Hematopoietic multipotent progenitor cell treated with erythropoietin and hydrocortisone succinate and interleukin-3 and kit ligand, for 8 days (in vitro differentiated cells): ENCODE results near the gene MCM9.

ENCODE experiments used
- DNase-seq: peaks from one replicate; pipeline ENCODE4 v3.0.0-alpha.2; 2015

MCM9 gene

DNA sequence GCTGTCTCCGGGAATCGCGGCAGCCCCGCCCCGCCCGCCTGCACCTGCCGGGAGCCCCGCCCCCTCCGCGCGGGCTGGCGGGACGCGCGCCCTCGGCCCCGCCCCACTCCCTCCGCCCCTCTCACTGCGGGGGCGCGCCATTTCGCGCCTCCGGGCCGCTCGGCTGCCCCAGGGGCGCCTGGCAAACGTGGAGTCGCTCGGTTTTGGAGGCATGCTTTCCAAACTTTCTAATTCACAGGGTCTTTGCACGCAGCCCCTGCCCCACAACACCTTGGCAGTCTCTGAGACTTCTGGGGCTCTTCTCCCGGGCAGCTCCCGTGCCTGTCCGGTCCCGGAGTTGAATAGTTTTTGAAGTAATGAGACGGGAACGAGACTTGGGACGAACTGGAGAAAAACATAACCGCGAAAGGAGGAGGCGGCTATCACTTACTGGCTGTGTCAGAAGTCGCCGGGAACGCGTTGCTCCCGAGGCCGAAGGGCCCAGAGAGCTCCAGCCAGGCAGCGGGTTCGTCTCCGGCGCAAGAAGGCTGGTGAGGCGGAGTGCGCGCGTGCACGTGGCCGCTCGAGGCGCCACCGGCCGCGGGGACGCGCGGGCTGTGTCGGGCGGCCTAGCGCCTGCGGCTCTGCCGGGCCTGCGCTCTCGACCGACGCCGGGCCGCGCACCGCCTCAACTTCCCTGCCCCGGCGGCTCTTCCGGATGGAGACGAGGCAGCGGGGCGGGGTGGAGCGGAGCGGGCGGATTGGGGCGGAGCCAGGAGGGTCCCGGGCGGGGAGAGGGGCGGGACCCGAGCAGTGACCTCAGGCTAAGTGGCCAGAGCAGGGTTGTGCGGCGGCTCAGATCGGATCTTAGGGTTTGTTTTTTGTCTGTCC is at the start of gene MCM9:
TSS of gene MCM9 (minus strand) at position 699 of the 870 bp plus-strand sequence. CDS start 3,436 bp downstream, outside the sequence.
- DNase-seq = peak; percentile 90

DNA sequence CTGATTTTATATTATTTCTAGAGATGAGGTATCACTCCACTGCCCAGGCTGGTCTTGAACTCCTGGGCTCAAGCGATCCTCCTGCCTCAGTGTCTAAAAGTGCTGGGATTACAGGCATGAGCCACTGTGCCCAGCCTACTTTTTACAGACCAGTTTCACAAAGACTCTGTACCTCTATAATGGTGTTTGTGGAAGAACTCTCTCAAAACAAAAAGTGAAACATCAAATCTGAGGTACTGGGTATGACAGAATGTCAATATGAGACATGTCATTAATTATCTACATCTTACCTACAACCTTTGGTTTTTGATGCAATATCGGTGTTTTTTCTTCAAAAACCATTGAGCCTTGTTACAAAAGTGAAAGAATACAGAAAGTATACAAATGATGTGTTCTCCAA is 49.4 kb upstream of the MCM9 start:
- no peak for DNase-seq

DNA sequence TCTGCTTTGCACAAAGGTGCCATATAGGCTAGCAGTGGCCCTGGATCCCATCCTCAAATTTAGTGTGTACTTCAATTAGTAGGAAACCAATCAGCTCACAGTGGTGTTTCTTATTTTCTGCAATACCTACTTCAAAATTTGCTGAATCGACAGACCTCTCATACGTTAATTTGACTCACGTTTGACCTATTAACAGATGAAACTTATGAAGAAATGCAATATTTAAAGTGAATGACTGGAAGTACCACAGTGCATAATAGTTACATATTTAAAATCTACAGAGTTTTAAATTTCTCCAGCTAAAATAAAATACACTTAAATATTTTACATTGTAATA is 47.6 kb upstream of the MCM9 start:
- DNase-seq = no peak

DNA sequence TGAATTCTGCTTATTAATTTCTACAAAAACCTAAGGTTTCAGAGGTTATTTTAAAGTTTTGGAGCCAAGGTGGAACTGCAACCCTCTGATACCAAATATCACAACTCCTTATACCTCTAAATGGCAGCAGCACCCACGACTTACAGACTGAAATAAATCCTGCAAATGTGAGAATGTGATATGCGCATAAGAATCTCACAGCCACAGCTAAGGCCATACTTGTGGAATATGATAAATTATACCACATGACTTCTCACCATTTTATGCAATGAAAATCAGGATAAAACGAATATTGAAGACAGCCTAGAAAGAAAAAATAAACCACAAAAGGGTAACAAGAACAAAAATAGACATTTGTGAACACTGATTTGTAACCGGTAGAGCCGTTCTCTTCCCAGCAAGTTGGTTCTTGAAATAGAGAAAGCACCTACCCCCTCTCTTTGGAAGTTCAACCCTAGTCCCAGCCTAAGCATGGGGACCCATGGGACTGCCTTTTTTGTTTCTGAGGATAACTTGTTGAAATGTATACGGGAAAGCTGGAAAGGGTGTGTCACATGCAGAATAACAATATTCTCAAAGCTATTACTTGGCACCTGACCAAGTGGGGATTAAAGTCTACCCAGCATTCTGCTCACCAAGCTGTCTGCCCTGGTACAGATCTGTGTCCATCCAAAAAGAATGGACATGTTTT is 47.1 kb upstream of the MCM9 start:
- DNase-seq = no peak

DNA sequence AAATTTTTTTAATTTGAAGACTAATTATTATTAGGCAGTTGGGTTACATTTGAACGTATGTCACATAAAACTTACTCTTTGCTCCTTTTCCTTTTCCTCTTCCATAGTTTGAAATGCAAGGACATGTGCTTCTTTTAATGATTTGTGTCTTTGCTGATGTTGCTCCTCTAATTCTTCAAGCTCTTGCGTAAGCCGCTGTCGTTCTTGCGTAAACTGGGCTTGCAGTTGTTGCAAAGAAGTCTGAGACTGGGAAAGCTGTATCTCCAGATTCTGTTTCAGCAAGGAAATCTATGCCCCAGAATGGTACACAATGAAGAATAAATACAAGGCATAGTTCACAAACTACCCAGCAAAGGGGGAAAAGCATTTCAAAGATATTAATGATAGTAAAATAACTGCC is 45.1 kb upstream of the MCM9 start:
- DNase-seq = no peak

DNA sequence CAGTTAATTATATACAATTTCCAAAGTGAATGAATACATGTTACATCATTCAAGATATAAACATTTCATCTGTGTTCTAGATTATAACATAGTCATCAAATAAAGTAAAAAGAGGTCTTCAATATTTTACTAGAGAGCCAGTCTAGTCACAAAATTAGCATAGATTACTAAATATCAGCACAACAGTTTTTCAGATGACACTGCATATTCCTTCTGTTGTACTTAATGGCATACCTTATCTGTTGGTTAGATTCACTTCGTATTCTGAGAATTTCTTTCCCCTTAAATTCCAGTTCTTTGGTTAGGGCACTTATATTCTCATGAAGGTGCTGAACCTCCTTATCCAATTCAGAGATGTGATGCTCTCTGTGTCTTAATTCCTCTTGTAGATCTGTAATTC is 39.8 kb upstream of the MCM9 start:
- peak; percentile 55 for DNase-seq

DNA sequence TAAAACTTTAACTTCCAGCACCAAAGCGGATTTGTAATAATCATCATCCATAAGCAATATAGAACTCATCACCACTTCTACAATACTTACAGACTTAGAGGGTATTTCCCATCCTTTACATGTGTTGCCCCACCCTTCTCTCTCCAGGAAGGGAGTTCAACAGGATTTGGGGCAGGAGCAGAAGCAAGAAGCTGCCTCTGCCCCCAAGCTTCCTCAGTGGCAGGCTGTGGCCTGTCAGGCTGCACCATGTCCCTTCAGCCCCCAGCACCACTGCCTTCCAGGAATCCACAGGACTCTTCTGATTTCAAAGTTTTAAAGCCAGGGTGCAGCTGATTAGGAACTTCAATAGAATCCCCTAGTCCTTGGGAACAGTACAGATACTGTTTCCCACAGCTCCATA is 36.7 kb upstream of the MCM9 start:
- no peak for DNase-seq

DNA sequence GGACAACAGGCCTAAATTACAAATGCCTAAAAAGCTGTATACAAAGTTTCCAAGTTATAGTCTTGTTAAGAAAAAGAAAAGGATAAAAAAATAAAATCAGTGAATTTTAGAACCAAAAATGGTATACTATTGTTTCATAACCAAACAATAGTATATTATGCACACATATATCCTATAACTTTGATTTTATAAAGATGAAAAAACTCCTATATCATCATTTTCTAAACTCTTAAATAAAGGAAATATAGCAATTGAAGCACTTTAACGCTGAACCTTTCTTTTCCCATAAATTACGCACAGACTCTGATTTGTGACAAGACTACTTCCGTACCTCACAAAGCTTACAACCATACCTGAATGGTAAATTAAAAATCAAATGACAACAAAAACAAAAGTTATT is 35.9 kb upstream of the MCM9 start:
- DNase-seq = no peak

DNA sequence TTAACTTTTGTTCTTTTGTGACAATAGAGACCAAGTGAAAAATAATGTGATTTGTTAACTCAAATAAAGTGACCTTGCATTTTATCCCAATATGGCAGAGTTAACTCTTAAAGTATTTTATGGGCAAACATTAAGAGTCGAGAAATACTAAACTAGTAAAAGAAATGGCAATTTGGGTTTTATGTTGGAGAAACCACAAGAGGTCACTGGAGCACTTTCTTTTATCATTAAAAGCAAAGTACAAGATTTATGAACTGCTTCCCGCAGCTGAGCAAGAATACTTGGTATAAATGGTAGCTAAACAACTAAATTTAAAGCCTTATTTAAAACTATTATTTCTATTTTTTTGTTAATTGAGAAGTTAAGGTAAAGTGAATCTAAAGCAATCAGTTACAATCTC is 33.5 kb upstream of the MCM9 start:
- DNase-seq = peak; percentile 53

DNA sequence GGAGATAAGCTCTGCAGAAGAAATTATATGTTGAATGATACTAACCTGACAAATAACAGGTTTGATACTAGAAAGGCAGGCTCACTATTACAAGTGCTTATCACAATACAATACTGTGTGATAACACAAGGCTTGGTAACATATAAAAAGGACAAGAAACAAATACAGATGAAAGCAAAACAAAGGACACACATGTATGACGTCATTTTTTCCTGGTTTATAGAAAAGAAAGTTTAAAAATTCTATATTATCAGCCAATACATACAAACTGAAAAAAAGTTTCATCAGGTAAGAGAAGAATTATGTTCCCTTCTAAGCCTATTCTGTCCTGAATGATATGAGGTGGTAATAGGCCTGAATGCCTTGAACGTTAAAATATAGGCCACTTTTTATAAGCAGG is 32.3 kb upstream of the MCM9 start:
- no peak for DNase-seq

DNA sequence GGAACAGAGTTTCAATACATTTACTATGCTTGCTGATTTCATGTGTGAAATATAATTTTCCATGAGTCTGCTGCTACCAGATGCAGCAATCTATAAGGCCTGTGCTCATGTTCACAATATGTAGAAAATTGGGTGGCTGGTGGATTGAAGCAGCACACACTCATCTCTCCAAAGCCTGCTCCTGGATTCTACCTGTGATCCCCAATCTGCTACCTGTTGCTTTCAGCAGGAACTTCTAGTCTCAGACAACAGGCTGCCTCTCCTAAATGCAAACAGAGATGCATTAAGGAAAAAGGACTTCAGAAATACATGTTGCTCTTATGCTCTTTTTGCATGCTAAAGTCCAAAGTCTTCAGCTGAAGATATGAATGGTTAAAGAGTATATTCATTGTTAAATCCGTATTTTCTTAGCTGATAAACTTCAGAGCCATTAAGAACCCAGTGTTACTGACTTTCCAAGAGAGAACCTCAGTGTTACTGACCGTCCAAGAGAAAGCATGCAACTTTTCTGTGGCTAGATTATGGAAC is 30.9 kb upstream of the MCM9 start:
- DNase-seq = no peak

DNA sequence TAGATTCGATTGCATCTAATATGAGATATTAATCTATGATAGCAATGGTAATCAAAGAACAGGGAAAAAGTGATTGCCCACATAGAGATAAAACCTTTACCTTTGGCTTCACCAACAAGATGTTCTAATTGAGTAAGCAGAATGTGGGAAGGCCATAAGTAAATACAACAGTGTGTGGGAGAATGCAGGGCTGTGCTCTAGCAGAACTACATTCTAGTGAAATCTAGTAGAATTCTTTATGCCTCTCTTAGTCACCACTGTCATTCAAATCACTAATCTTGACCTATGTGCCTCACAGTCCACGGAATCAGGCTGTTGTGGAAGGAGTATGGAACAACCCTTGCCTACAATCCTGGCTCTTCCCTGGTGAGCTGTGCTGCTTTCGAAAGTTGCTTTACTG is 30.4 kb upstream of the MCM9 start:
- no peak for DNase-seq

DNA sequence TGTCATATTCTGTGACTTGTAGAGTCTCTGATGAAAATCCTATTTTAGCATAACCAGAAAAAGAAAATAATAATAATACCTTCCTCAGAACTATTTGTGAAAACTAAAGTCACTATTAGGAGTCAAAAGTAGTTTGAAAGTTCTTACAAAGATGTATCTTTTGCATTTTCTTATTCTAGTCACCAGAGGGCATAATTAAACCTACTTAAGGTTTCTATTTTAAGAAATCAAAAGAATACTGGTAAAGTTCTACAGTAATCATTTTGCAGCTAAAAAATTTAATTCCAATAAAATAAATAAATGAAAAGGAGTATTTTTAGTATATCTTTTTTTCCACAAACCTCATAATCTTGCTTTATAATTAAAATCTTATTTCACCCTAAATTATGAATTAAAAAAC is 28.0 kb upstream of the MCM9 start:
- peak; percentile 19 for DNase-seq

DNA sequence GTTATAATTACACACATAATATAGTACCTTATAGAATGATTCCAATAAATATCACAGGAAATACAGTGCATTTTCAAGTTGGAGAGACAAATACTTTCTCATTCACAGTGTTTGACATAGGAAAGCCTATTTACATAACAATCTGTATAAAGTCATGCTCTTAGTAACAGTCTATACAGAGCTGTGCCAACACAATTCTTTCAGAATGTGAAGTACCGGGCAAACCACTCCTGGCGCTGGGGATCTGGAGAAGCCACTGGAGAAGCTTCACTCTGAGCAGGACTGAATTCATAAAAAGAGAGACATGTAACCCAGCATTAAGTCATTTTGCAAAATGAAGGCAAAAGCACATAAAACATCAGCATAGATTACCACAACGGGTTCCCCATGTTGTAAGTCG is 24.9 kb upstream of the MCM9 start:
- DNase-seq = no peak

DNA sequence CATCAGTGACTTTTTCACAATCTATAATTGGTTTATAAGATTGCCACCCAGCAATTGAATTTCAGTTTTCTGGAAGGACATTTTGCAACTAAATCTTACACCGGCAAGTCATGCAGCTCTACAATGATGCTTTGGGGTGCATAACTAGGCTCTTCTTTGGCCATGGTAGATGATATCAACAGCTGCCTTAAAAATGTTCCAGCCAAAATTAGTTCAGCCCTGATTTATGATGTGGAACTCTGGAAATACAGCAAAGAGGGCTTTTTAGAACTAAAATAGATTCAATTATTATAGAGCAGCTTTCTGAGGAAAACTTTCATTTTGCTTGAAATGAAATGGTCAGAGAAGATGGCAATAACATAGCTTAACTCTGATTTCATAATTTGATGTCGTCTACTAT is 18.4 kb upstream of the MCM9 start:
- DNase-seq = no peak

DNA sequence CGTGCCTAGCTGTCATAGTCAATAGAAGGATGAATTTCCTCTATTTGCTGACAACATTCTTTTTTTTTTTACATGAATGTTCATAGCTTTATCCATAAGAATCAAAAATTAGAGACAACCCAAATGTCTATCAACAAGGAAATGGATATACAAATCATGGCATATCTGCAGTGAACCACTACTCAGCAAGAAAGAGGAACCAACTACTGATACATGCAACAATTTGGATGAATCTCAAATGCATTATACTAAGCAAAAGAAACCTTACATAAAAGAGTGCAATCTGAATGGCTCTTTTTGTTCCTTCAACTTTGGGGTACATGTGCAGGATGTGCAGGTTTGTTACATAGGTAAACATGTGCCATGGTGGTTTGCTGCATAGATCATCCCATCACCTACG is 17.7 kb upstream of the MCM9 start:
- no peak for DNase-seq

DNA sequence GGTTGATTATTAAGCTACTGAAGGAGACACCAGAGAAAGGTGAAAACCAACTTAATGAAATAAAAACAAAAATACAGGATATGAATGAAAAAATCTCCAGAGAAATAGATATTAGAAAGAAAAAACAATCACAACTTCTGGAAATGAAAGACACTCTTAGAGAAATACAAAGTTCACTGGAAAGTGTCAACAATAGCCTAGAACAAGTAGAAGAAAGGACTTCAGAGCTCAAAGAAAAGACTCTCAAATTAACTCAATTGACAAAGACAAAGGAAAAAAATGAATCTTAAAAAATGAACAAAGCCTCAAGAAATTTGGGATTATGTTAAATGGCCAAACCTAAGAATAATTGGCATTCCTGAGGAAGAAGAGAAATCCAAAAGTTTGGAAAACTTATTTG is 10.3 kb upstream of the MCM9 start:
- no peak for DNase-seq

DNA sequence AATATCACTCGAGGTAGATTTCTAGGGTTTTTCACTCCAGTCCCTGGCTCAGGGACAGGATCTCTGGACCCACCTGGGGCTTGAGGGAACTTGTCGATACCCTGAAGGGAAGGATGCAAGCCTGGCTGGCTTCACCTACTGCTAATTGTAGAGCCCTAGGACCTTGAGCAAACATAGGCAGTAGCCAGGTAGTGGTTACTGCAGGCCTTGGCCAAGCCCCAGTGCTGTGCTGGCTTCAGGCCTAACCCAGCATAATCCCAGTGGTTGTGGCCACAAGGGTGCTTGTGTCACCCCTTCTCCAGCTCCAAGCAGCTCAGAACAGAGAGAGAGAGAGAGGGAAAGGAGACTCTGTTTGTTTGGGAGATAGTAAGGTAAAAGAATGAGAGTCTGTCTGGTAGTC is 5.8 kb upstream of the MCM9 start:
- DNase-seq = no peak

DNA sequence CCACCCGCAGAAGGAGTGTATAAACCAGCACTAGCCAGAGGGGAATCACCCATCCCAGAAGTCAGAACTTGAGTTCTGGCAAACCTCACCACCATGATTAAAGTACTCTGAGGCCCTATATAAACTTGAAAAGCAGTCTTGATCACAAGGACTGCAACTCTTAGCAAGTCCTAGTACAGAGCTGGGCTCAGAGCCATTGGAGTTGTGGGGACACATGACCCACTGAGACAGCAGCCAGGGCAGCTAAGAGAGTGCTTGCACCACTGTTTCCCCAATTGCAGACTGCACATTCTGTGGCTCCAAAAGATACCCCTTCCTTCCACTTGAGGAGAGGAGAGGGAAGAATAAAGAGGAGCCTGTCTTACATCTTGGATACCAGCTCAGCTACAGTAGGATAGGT is 4.7 kb upstream of the MCM9 start:
- DNase-seq = no peak

DNA sequence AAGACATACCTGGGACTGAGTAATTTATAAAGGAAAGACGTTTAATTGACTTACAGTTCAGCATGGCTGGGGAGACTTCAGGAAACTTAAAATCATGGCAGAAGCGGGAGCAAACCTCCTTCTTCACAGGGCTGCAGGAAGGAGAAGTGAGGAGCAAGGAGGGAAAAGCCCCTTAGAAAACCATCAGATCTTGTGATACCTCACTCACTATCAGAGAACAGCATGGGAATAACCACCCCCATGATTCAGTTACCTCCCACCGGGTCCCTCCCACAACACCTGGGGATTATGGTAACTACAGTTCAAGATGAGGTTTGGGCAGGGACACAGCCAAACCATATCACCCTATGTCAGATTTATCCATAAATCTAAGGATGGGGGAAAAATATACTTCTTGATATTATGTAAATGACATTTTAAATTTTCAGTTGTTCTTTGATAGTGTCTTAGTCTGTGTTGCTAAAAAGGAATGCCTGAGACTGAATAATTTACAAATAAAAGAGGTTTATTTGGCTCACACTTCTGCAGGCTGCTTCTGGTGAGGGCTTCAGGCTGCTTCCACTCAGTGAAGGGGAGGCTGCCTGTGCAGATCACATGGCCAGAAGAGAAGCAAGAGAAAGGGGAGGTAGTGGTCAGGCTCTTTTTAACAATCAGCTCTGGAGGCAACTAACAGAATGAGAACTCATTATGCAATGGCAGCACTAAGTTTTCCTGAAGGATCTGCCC is 1.2 kb upstream of the MCM9 start:
- DNase-seq = no peak

DNA sequence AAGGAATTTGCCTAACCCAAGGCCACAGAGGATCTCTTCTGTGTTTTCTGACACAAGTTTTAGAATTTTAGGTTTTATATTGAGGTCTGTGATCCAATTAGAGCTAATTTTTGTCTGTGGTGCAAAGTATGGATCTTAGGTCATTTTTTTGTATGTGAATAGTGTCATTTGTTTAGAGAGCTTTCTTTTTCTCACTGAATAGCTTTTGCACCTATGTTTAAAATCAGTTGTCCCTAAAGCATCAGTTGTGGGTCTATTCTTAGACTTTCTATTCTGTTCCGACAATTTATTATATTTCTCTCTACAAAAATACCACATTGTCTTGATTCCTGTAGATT is 341 bp upstream of the MCM9 start:
- no peak for DNase-seq

DNA sequence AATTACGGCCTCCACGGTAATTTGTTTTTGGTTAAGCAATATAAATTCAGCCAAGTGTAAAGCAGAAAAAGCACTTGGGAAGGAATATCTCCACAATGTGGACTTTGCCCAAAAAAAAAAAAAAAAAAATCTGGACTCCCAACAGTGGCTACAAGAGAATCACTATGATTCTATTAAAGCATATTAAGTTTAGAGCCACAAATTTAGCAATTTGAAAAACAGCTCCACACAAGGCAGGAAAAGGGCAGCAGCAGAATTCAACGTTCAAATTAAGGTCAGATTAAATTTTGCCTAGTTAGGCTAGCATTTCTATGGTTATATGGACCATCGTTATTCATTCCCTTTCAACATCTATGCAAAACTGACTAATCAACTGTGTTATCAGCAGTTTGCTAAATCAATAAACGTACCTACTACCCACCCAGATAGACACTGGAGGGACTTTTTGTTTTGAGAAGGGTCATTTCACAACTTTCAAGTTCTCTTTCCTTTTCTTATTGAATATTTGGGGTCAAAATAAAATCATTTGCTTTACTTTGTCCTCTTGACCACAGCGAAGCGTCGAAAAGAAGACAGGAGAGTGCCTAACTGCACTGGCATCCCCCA is 1.0 kb downstream of the MCM9 start:
- DNase-seq = no peak

DNA sequence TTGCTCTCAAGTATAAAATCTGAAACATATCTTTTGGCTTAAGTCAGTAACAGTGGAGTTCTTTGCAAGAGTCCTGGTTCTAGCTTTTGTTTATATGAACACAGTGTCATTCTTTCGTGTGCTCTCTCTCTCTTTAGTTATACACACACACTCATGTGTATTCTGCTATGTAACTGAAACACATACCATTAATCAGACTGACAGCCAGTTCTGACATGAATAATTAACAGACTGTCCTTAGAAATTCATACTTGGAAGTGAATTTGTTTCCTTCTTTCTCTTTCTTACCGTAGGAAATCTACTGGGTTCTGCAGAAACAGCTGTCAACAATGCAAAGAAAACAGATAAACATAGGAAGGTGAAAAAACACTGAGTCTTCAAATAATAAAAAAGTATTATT is 2.5 kb downstream of the MCM9 start:
- no peak for DNase-seq

DNA sequence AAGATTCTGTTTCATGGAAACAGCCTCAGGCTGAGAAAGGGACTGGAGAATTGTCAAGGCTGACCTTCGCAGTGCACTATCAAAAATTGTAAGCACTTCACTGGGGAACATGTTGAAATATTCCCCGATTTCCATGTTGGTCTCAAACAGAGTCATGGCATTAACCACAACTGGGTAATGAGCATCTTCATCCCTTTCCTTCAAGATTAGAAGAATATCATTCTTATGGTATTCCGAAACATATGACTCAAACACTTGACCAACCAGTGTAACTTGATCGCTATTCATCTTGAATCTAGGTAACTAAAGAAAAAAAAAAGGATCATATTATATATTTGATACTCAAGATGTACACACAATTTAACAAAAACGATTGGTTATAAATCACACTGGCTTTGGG is 3.5 kb downstream of the MCM9 start:
- DNase-seq = no peak
